OCI-LY1 (cell line): ENCODE results near the gene CCDC102A.

Experiments used
- CTCF ChIP-seq: fragments of 200-600 bp; sonication (generic), shearing (Covaris generic); IDR thresholded peaks from 2 replicates; pipeline ENCODE4 v1.5.1; 2017; ENCODE audit warnings: mild to moderate bottlenecking, antibody characterized with exemption, low read length, moderate library complexity, mixed read lengths
- EZH2 ChIP-seq: fragments of 200-600 bp; sonication (generic), shearing (Covaris generic); IDR thresholded peaks from 2 replicates; pipeline ENCODE4 v1.8.0; 2017; ENCODE audit warnings: borderline replicate concordance, mixed run types, mild to moderate bottlenecking, antibody characterized with exemption, low read length, moderate library complexity, mixed read lengths

GRCh38 chr16:57540906-57541753, 4.8 kb upstream of the CCDC102A start:
- TF ChIP-seq CTCF: no peak
- no peak for TF ChIP-seq EZH2
